ENCODE measurements around the gene RABGAP1L. TPM values are rescaled to one million over a fixed set of nuclear protein-coding genes. Genes with fewer than 3 reads are reported as not detected.

Gene RABGAP1L
- total and polyA plus RNA-seq, 10 of the 15 experiments (the other 5 are each of a cell fraction or from before 2014, with no cell fraction given) = 5.8 to 194 (median 113) TPM

DNA sequence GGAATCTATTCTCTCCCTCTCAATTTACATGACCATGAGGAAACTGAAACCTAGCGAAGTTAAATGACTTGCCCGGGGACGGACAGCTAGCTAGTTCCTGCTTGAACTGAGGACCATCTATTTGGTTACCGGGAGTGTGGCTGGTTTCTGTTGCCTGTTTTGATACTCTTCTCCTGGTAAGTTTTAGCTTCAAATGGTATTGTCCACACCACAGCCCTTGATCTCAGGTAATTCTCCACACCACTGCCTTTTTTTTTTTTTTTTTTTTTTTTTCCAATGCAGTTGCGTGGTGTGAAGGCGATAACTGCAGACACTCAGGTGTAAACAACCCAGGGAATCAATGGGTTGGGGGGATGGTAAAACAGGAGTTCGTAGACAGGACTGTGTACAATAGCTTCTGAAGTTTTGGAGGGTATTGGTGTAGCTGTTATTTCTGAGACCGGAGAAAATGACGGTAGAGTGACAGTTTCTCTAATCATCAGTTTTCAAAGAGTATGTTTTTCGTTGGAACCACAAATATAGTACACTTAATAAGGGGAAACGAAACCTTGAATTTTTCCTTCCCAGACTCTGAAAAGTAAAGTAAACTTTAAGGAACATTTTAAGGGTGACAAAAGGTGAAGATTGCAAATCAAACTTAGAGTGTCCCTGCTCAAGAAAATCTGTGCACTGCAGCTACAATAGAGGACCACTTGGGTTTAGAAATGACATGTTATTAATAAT is 715.2 kb downstream of the RABGAP1L start:
- ChIA-PET POLR2A (interaction anchor here (0.6 to 1.5 kb wide), 8 partner anchors 39 to 502 kb away, joined by 3 to 14 read pairs (median 5); partner anchors contain the start of gene MRPS14), RAD21 (ENCODE audit: unreplicated experiment) (interaction anchor here (0.6 to 4.4 kb wide), 14 partner anchors 8 to 251 kb away, joined by 3 to 31 read pairs (median 4); partner anchors contain the start of gene MRPS14), CTCF (interaction anchor here (1.0 to 4.2 kb wide), 10 partner anchors 11 to 125 kb away, joined by 3 to 19 read pairs (median 4); no protein-coding TSS in a partner anchor), SMC1A (ENCODE audit: uncharacterized antibody, unreplicated experiment) (interaction anchor here (0.7 to 2.1 kb wide), 23 partner anchors 11 to 130 kb away, joined by 3 to 9 read pairs (median 4); partner anchors contain the start of gene CACYBP)
- H3K79me2 ChIP-seq (ENCODE audit: control insufficient read depth, insufficient read depth, low read length) = no peaks in the 10 kb centered on the region
- TSS peak; percentile 61 for BruUV-seq (replicated peaks)
- H3K9me3 ChIP-seq (replicated peaks; ENCODE audit: control insufficient read depth, insufficient read depth, low read length) = no peaks in the 10 kb centered on the region; the same call in 2 of the 3 replicates
- peak overlapping the region; percentile 92 for H3K4me2 ChIP-seq (ENCODE audit: control insufficient read depth, insufficient read depth)
- peak; percentile 83 for ATAC-seq
- in situ Hi-C loops (cut with MboI) (no loop called here), intact Hi-C loops (cut with micrococcal nuclease; ENCODE audit: unreplicated experiment) (loop anchor here (2.0 kb wide), 1 partner anchor 88 kb away; no protein-coding TSS in a partner anchor)
- 6% methylated on average over 11 of the region's 11 CpGs for WGBS (ENCODE audit: insufficient coverage, insufficient replicate concordance, low lambda C conversion rate, missing lambda C conversion rate)
- peak; percentile 27 for FAIRE-seq
- H3K27ac ChIP-seq (ENCODE audit: control insufficient read depth, insufficient read depth) = peak overlapping the region; percentile 47
- H4K20me1 ChIP-seq (ENCODE audit: control insufficient read depth, insufficient read depth) = no peaks in the 10 kb centered on the region
- no peaks in the 10 kb centered on the region for H3K27me3 ChIP-seq (replicated peaks in 1 of 2; ENCODE audit: control insufficient read depth in 2 of 2, insufficient read depth in 2 of 2, low read length in 1 of 2)
- no peak overlapping the region for H2AFZ ChIP-seq (ENCODE audit: control insufficient read depth, low read depth, low read length)
- DNase-seq (ENCODE audit: low read depth, low spot score) = peak; percentile 40
- H3K9ac ChIP-seq (ENCODE audit: control insufficient read depth, insufficient read depth, low read length) = peak overlapping the region; percentile 36; the same call in 1 of the 2 replicates
- H3K4me3 ChIP-seq = peak overlapping the region; percentile 54; the same call in 1 of the 2 replicates
- peaks cover 25% of the 10 kb centered on the region for H3K4me1 ChIP-seq (ENCODE audit: control insufficient read depth, insufficient read depth, low read length)
- no peaks in the 10 kb centered on the region for H3K36me3 ChIP-seq (ENCODE audit: control insufficient read depth in 2 of 2, insufficient read depth in 2 of 2, low read length in 1 of 2)
- TF ChIP-seq, protein P1, sequence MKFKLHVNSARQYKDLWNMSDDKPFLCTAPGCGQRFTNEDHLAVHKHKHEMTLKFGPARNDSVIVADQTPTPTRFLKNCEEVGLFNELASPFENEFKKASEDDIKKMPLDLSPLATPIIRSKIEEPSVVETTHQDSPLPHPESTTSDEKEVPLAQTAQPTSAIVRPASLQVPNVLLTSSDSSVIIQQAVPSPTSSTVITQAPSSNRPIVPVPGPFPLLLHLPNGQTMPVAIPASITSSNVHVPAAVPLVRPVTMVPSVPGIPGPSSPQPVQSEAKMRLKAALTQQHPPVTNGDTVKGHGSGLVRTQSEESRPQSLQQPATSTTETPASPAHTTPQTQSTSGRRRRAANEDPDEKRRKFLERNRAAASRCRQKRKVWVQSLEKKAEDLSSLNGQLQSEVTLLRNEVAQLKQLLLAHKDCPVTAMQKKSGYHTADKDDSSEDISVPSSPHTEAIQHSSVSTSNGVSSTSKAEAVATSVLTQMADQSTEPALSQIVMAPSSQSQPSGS (IDR thresholded peaks at IDR 0.05; ENCODE audit: low read length) = no peak
- TF ChIP-seq ATF7 (IDR thresholded peaks at IDR 0.05; ENCODE audit: low read depth) (0 out of 2 replicates have a peak, but pooled peaks have one; percentile 13), MTA2 (IDR thresholded peaks at IDR 0.05; ENCODE audit: low read depth) (peak; percentile 62), KAT2A (conservative IDR thresholded peaks at IDR 0.05; ENCODE audit: control insufficient read depth, low read depth, low read length) (no peak), ETV6 (conservative IDR thresholded peaks at IDR 0.05 in 1 of 2, IDR thresholded peaks at IDR 0.05 in 1 of 2; ENCODE audit: borderline replicate concordance in 1 of 2, low read depth in 1 of 2) (peak in 1 of 2 experiments; percentile 78; a peak in 2 of 4 replicates), FOXM1 (IDR thresholded peaks at IDR 0.05; ENCODE audit: low read depth, low read length) (0 out of 2 replicates have a peak, but pooled peaks have one; percentile 21), KLF5 (IDR thresholded peaks at IDR 0.05; ENCODE audit: partially characterized antibody) (no peak), ZNF622 (IDR thresholded peaks at IDR 0.05) (no peak), TCF3 (IDR thresholded peaks at IDR 0.05; ENCODE audit: borderline replicate concordance, insufficient read depth, low read depth, low read length) (no peak), CBX5 (IDR thresholded peaks at IDR 0.05; ENCODE audit: low read depth) (0 out of 2 replicates have a peak, but pooled peaks have one; percentile 10), IKZF2 (IDR thresholded peaks at IDR 0.05) (peak in 1 of 2 experiments; percentile 25; a peak in 2 of 4 replicates), ZNF274 (IDR thresholded peaks at IDR 0.05; ENCODE audit: insufficient read depth, insufficient read length) (no peak), POU2F2 (IDR thresholded peaks at IDR 0.05; ENCODE audit: borderline replicate concordance, low read depth, low read length) (0 out of 3 replicates have a peak, but pooled peaks have one; percentile 12)
- TF ChIP-seq, protein P2, sequence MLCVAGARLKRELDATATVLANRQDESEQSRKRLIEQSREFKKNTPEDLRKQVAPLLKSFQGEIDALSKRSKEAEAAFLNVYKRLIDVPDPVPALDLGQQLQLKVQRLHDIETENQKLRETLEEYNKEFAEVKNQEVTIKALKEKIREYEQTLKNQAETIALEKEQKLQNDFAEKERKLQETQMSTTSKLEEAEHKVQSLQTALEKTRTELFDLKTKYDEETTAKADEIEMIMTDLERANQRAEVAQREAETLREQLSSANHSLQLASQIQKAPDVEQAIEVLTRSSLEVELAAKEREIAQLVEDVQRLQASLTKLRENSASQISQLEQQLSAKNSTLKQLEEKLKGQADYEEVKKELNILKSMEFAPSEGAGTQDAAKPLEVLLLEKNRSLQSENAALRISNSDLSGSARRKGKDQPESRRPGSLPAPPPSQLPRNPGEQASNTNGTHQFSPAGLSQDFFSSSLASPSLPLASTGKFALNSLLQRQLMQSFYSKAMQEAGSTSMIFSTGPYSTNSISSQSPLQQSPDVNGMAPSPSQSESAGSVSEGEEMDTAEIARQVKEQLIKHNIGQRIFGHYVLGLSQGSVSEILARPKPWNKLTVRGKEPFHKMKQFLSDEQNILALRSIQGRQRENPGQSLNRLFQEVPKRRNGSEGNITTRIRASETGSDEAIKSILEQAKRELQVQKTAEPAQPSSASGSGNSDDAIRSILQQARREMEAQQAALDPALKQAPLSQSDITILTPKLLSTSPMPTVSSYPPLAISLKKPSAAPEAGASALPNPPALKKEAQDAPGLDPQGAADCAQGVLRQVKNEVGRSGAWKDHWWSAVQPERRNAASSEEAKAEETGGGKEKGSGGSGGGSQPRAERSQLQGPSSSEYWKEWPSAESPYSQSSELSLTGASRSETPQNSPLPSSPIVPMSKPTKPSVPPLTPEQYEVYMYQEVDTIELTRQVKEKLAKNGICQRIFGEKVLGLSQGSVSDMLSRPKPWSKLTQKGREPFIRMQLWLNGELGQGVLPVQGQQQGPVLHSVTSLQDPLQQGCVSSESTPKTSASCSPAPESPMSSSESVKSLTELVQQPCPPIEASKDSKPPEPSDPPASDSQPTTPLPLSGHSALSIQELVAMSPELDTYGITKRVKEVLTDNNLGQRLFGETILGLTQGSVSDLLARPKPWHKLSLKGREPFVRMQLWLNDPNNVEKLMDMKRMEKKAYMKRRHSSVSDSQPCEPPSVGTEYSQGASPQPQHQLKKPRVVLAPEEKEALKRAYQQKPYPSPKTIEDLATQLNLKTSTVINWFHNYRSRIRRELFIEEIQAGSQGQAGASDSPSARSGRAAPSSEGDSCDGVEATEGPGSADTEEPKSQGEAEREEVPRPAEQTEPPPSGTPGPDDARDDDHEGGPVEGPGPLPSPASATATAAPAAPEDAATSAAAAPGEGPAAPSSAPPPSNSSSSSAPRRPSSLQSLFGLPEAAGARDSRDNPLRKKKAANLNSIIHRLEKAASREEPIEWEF (IDR thresholded peaks at IDR 0.05; ENCODE audit: insufficient replicate concordance, low read depth, low read length) = no peak
- TF ChIP-seq, protein P3, sequence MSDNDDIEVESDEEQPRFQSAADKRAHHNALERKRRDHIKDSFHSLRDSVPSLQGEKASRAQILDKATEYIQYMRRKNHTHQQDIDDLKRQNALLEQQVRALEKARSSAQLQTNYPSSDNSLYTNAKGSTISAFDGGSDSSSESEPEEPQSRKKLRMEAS (IDR thresholded peaks at IDR 0.05; ENCODE audit: low read depth, low read length) = no peak

All from GM12878 (cell line).